Liver (tissue), 9 donors: ENCODE results near the gene DHX16. TPM values are rescaled to one million over a fixed set of nuclear protein-coding genes. Genes with fewer than 3 reads are reported as not detected.

ENCODE experiments used
- DNase-seq: peaks from one replicate; pipeline ENCODE4 v3.0.0-alpha.2; 2017; ENCODE audit warnings: low spot score
- H3K27ac ChIP-seq, 2 donors: one replicate each; pipeline ENCODE4 v1.7.0; 2013; ENCODE audit warnings: inconsistent platforms in 2 of 2, low read length in 2 of 2, control low read depth in 1 of 2, low read depth in 1 of 2, mild to moderate bottlenecking in 1 of 2
- H3K27me3 ChIP-seq, 4 donors: one replicate each; pipeline versions ENCODE4 v1.6.1 to v1.7.0; 2013; ENCODE audit warnings: low read length in 3 of 4, inconsistent platforms in 1 of 4, mild to moderate bottlenecking in 1 of 4, moderate library complexity in 1 of 4; ENCODE audit not compliant: control insufficient read depth in 4 of 4, insufficient read depth in 4 of 4
- H3K36me3 ChIP-seq, 4 donors: one replicate each; pipeline versions ENCODE4 v1.6.1 to v1.7.0; 2013; ENCODE audit warnings: low read length in 3 of 4, mild to moderate bottlenecking in 3 of 4, low read depth in 1 of 4, moderate library complexity in 1 of 4; ENCODE audit not compliant: control insufficient read depth in 4 of 4, insufficient read depth in 3 of 4
- H3K4me1 ChIP-seq, 4 donors: one replicate each; pipeline versions ENCODE4 v1.6.1 to v1.7.0; 2013; ENCODE audit warnings: low read length in 3 of 4, mild to moderate bottlenecking in 3 of 4, moderate library complexity in 1 of 4; ENCODE audit not compliant: control insufficient read depth in 4 of 4, insufficient read depth in 4 of 4
- H3K4me3 ChIP-seq, 3 donors: one replicate each; pipeline versions ENCODE4 v1.6.1 to v1.7.0; 2013; ENCODE audit warnings: low read length in 3 of 3, control low read depth in 1 of 3, low read depth in 1 of 3, mild to moderate bottlenecking in 1 of 3
- H3K9ac ChIP-seq, 2 donors: one replicate each; pipeline ENCODE4 v1.7.0; 2013; ENCODE audit warnings: low read length in 2 of 2, mild to moderate bottlenecking in 2 of 2, moderate library complexity in 2 of 2, control low read depth in 1 of 2, low read depth in 1 of 2
- H3K9me3 ChIP-seq, 4 donors: one replicate each; pipeline versions ENCODE4 v1.6.1 to v1.7.0; 2013; ENCODE audit warnings: low read length in 3 of 4; ENCODE audit not compliant: control insufficient read depth in 4 of 4
- ATF3 ChIP-seq: IDR thresholded peaks from 2 replicates; pipeline ENCODE4 v1.6.1; 2016; ENCODE audit warnings: antibody characterized with exemption
- FOXA1 ChIP-seq: IDR thresholded peaks from 2 replicates; pipeline ENCODE4 v1.6.1; 2016; ENCODE audit warnings: antibody characterized with exemption
- FOXA2 ChIP-seq: IDR thresholded peaks from 2 replicates; pipeline ENCODE4 v1.6.1; 2016; ENCODE audit warnings: antibody characterized with exemption
- GABPA ChIP-seq, 2 donors: IDR thresholded peaks in 1 of 2; conservative IDR thresholded peaks in 1 of 2; 2 replicates each; pipeline ENCODE4 v1.6.1; 2016; ENCODE audit warnings: antibody characterized with exemption in 2 of 2, mild to moderate bottlenecking in 1 of 2, moderate library complexity in 1 of 2
- HNF4A ChIP-seq, 2 donors: conservative IDR thresholded peaks; 2 replicates each; pipeline ENCODE4 v1.6.1; 2016; ENCODE audit warnings: antibody characterized with exemption in 2 of 2, mild to moderate bottlenecking in 2 of 2
- HNF4G ChIP-seq: IDR thresholded peaks from 2 replicates; pipeline ENCODE4 v1.6.1; 2016; ENCODE audit warnings: antibody characterized with exemption
- JUND ChIP-seq, 2 donors: IDR thresholded peaks; 2 replicates each; pipeline ENCODE4 v1.6.1; 2016; ENCODE audit warnings: antibody characterized with exemption in 2 of 2
- NR2F2 ChIP-seq: IDR thresholded peaks from 2 replicates; pipeline ENCODE4 v1.6.1; 2016; ENCODE audit warnings: antibody characterized with exemption
- RAD21 ChIP-seq, 2 donors: IDR thresholded peaks; 2 replicates each; pipeline ENCODE4 v1.6.1; 2016; ENCODE audit warnings: antibody characterized with exemption in 2 of 2, mild to moderate bottlenecking in 2 of 2
- REST ChIP-seq: IDR thresholded peaks from 2 replicates; pipeline ENCODE4 v1.6.1; 2016; ENCODE audit warnings: antibody characterized with exemption, mild to moderate bottlenecking
- RXRA ChIP-seq, 2 donors: IDR thresholded peaks; 2 replicates each; pipeline ENCODE4 v1.6.1; 2017 to 2018; ENCODE audit warnings: antibody characterized with exemption in 2 of 2, mild to moderate bottlenecking in 1 of 2
- SP1 ChIP-seq: IDR thresholded peaks from 2 replicates; pipeline ENCODE4 v1.6.1; 2018; ENCODE audit warnings: antibody characterized with exemption, mild to moderate bottlenecking
- YY1 ChIP-seq: IDR thresholded peaks from 2 replicates; pipeline ENCODE4 v1.6.1; 2016; ENCODE audit warnings: antibody characterized with exemption, mild to moderate bottlenecking
- ZBTB33 ChIP-seq: IDR thresholded peaks from 2 replicates; pipeline ENCODE4 v1.6.1; 2016; ENCODE audit warnings: antibody characterized with exemption
- WGBS: extraction: QIAGEN DNeasy Blood & Tissue Kit; methylation state at CpG from one replicate; pipeline ENCODE4 v1.1.7; 2013; 5-methylcytosine and 5-hydroxymethylcytosine counted together
- polyA plus RNA-seq, 2 donors: library from polyadenylated mRNA; stranded (reverse) in 1 of 2; unstranded in 1 of 2; fragments of 200-250 nt in 1 of 2; fragments of >200 nt in 1 of 2; fragmentation: Nextera tagmentation in 1 of 2; extraction: Ambion mirVana in 1 of 2; gene quantifications; one replicate each; pipeline versions ENCODE4 v1.2.1 to v1.2.3, GENCODE V29; 2013 to 2015
- total RNA-seq, 2 donors: library from RNA; depleted of rRNA; stranded (reverse); fragments of >200 nt; gene quantifications; one replicate each; pipeline ENCODE4 v1.2.3, GENCODE V29; 2014
- donor health status: healthy.
- donor health status: healthy.
- donor health status: healthy.
- donor health status: healthy.
- donor health status: healthy.

DHX16 gene
- total and polyA plus RNA-seq, 4 donors, result 10.1 to 23.9 (median 17.4) TPM

GRCh38 chr6:30690403-30691207, 17.8 kb upstream of the DHX16 start, which contains the start of gene NRM:
Gene NRM (minus strand): TSS chr6:30690984. CDS start chr6:30690974, 10 bp downstream.
- 3% methylated on average over 40 of the region's 40 CpGs for WGBS
- peak within 1 kb of the TSS; percentile 69 to 79 for H3K27ac ChIP-seq

GRCh38 chr6:30689985-30690384, 17.2 kb upstream of the DHX16 start:
- Histone ChIP-seq H3K4me1 (peaks cover 17 to 54% (median 42%) of the 10 kb centered on the region in 4 donors), H3K4me3 (no peak overlapping the region), H3K9ac (no peak overlapping the region), H3K27me3 (no peaks in the 10 kb centered on the region), H3K36me3 (no peaks in the 10 kb centered on the region), H3K9me3 (no peaks in the 10 kb centered on the region), H3K27ac (peak overlapping the region; percentile 69 to 79)
- DNase-seq, result no peak
- 65% methylated on average over 4 of the region's 4 CpGs for WGBS
- TF ChIP-seq ZBTB33 (no peak), HNF4G (no peak), SP1 (no peak), JUND (IDR thresholded peaks at IDR 0.05) (no peak), YY1 (no peak), FOXA1 (no peak), ATF3 (no peak), HNF4A (conservative IDR thresholded peaks at IDR 0.05) (no peak), RXRA (IDR thresholded peaks at IDR 0.05) (no peak), FOXA2 (no peak), REST (no peak)

More at GRCh38 chr6:30690403-30691207, 17.8 kb upstream of the DHX16 start, which contains the start of gene NRM:
- peak within 1 kb of the TSS in 1 of 2 donors; percentile 61 for H3K9ac ChIP-seq
- H3K4me1 ChIP-seq, result peaks cover 11 to 54% (median 41%) of the 10 kb centered on the region in 4 donors
- peak; percentile 63 for TF ChIP-seq SP1
- TF ChIP-seq ZBTB33, result no peak
- peak; percentile 49 to 63 for TF ChIP-seq GABPA (IDR thresholded peaks at IDR 0.05 in 1 of 2, conservative IDR thresholded peaks at IDR 0.05 in 1 of 2)
- TF ChIP-seq RAD21 (IDR thresholded peaks at IDR 0.05), result peak in 1 of 2 donors; percentile 36
- no peak for TF ChIP-seq JUND (IDR thresholded peaks at IDR 0.05)
- TF ChIP-seq NR2F2, result peak; percentile 24
- H3K36me3 ChIP-seq, result no peaks in the 10 kb centered on the region
- H3K27me3 ChIP-seq, result no peaks in the 10 kb centered on the region
- no peaks in the 10 kb centered on the region for H3K9me3 ChIP-seq
- peak; percentile 86 for DNase-seq
- peak within 1 kb of the TSS; percentile 59 to 78 (median 77) for H3K4me3 ChIP-seq
